MCF 10A (cell line): ENCODE data around the gene AASDHPPT. TPM values are rescaled to one million over a fixed set of nuclear protein-coding genes. Genes with fewer than 3 reads are reported as not detected.

Source experiments
- BruUV-seq: library from RNA; stranded (reverse); fragments of 400-500 nt; replicated peaks from 2 replicates; lab custom pipeline; 2021; lab: Mats Ljungman, UMichigan
- CTCF ChIA-PET: fragments of 300-600 bp; sonication (Branson Sonifier 250); formaldehyde crosslinking; extraction: SDS; loops from one replicate; lab custom pipeline; 2021; ENCODE audit warnings: antibody characterized with exemption, inconsistent platforms; lab: Yijun Ruan, JAX
- POLR2A ChIA-PET: fragments of 300-600, 350-650 bp; sonication (Branson Sonifier 250); formaldehyde crosslinking; extraction: SDS; loops from one replicate; lab custom pipeline; 2020; ENCODE audit warnings: antibody characterized with exemption, inconsistent platforms; lab: Yijun Ruan, JAX
- DNase-seq: peaks from one replicate; pipeline ENCODE4 v3.0.0-alpha.2; 2018; ENCODE audit not compliant: unreplicated experiment
- H3K27ac Mint-ChIP-seq: one replicate; pipeline ENCODE4 v1.8.0; 2022; ENCODE audit warnings: mild to moderate bottlenecking, low read depth, mixed read lengths; ENCODE audit not compliant: unreplicated experiment
- H3K27me3 Mint-ChIP-seq: one replicate; pipeline ENCODE4 v1.8.0; 2022; ENCODE audit warnings: mixed read lengths; ENCODE audit not compliant: insufficient read depth, unreplicated experiment
- H3K36me3 Mint-ChIP-seq: one replicate; pipeline ENCODE4 v1.8.0; 2022; ENCODE audit warnings: mild to moderate bottlenecking, moderate library complexity, mixed read lengths; ENCODE audit not compliant: insufficient read depth, unreplicated experiment
- H3K4me1 Mint-ChIP-seq: one replicate; pipeline ENCODE4 v1.8.0; 2022; ENCODE audit warnings: mixed read lengths; ENCODE audit not compliant: insufficient read depth, unreplicated experiment
- H3K4me3 Mint-ChIP-seq: one replicate; pipeline ENCODE4 v1.8.0; 2022; ENCODE audit warnings: mild to moderate bottlenecking, moderate library complexity, mixed read lengths; ENCODE audit not compliant: unreplicated experiment
- H3K9me3 Mint-ChIP-seq: one replicate; pipeline ENCODE4 v1.8.0; 2022; ENCODE audit warnings: mixed read lengths; ENCODE audit not compliant: unreplicated experiment
- intact Hi-C: fragments of 100-400 bp; cut with micrococcal nuclease; formaldehyde crosslinking; loops from 2 replicates; pipeline ENCODE4 v1.14.1; 2022
- total RNA-seq: library from RNA; stranded (reverse); gene quantifications from 2 replicates; pipeline ENCODE4 v1.2.3, GENCODE V29; 2022
- TF ChIP-seq, protein P1 (sequence below): fragments of 200-600 bp; IDR thresholded peaks from one replicate; pipeline ENCODE4 v1.8.0; 2022; ENCODE audit warnings: antibody characterized with exemption, mild to moderate bottlenecking; ENCODE audit not compliant: unreplicated experiment

The AASDHPPT gene
- total RNA-seq, 1 experiment from 2014 or later = 56.3 TPM

GRCh38 chr11:106082096-106082495 lies 4.6 kb downstream of the AASDHPPT start:
- intact Hi-C loops = loop anchor here (10.0 kb wide), 1 partner anchor 193 kb away; no protein-coding TSS in a partner anchor
- H3K4me1 Mint-ChIP-seq = peaks cover 28% of the 10 kb centered on the region
- POLR2A ChIA-PET = interaction anchor here (0.6 kb wide), 1 partner anchor 1767 kb away, joined by 3 read pairs; no protein-coding TSS in a partner anchor

GRCh38 chr11:106086135-106086534 lies 8.7 kb downstream of the AASDHPPT start:
- POLR2A ChIA-PET = interaction anchor here (1.1 to 1.5 kb wide), 2 partner anchors 9 to 47 kb away, joined by 4 to 5 read pairs; partner anchors contain the start of genes AASDHPPT and KBTBD3

More at GRCh38 chr11:106082096-106082495, 4.6 kb downstream of the AASDHPPT start:
- no peak overlapping the region for H3K4me3 Mint-ChIP-seq
- H3K36me3 Mint-ChIP-seq = peaks cover 61% of the 10 kb centered on the region
- TF ChIP-seq, protein P1, sequence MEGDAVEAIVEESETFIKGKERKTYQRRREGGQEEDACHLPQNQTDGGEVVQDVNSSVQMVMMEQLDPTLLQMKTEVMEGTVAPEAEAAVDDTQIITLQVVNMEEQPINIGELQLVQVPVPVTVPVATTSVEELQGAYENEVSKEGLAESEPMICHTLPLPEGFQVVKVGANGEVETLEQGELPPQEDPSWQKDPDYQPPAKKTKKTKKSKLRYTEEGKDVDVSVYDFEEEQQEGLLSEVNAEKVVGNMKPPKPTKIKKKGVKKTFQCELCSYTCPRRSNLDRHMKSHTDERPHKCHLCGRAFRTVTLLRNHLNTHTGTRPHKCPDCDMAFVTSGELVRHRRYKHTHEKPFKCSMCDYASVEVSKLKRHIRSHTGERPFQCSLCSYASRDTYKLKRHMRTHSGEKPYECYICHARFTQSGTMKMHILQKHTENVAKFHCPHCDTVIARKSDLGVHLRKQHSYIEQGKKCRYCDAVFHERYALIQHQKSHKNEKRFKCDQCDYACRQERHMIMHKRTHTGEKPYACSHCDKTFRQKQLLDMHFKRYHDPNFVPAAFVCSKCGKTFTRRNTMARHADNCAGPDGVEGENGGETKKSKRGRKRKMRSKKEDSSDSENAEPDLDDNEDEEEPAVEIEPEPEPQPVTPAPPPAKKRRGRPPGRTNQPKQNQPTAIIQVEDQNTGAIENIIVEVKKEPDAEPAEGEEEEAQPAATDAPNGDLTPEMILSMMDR = no peak
- BruUV-seq = no TSS peak
- H3K27ac Mint-ChIP-seq = no peak overlapping the region
- H3K9me3 Mint-ChIP-seq = no peaks in the 10 kb centered on the region
- no peak for DNase-seq
- no peaks in the 10 kb centered on the region for H3K27me3 Mint-ChIP-seq
- CTCF ChIA-PET = interaction anchor here (0.6 kb wide), 1 partner anchor 1296 kb away, joined by 3 read pairs; no protein-coding TSS in a partner anchor

DNA sequence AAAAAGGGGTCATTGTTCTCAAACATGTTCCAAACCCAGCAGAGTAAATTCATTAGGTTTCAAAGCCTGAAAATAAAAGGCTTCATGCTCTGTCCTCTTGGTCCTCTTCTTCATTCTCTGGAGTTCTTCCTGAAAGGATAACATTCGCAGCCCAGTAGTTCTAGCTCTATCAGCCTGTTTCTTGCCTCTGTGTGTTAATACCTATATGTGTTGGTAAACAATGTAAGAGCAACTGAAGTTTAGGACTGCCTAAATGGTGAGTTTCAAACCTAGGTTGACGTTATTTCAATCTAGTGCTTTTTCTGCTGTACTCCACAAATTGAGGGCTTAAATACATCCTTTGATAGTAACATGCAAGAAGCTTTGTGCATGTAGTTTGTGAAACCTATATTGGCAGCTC lies 9.4 kb downstream of the AASDHPPT start:
- Mint-ChIP-seq H3K4me1 (peaks cover 45% of the 10 kb centered on the region), H3K27ac (peak overlapping the region; percentile 31), H3K9me3 (no peaks in the 10 kb centered on the region), H3K36me3 (peaks cover 67% of the 10 kb centered on the region), H3K4me3 (no peak overlapping the region), H3K27me3 (no peaks in the 10 kb centered on the region)
- ChIA-PET POLR2A (interaction anchor here (0.6 to 1.5 kb wide), 6 partner anchors 8 to 1234 kb away, joined by 3 to 7 read pairs (median 4); partner anchors contain the start of genes AASDHPPT and KBTBD3), CTCF (interaction anchor here (0.7 to 2.8 kb wide), 12 partner anchors 9 to 951 kb away, joined by 3 to 11 read pairs (median 4); no protein-coding TSS in a partner anchor)
- TF ChIP-seq, protein P1 = no peak
- intact Hi-C loops = loop anchor here (5.0 to 10.0 kb wide), 4 partner anchors 70 to 950 kb away; partner anchors contain the start of gene GUCY1A2
- DNase-seq = no peak
- BruUV-seq = no TSS peak

More at GRCh38 chr11:106086135-106086534, 8.7 kb downstream of the AASDHPPT start:
- BruUV-seq = no TSS peak
- H3K4me3 Mint-ChIP-seq = no peak overlapping the region
- no peaks in the 10 kb centered on the region for H3K27me3 Mint-ChIP-seq
- H3K27ac Mint-ChIP-seq = peak overlapping the region; percentile 31
- no peaks in the 10 kb centered on the region for H3K9me3 Mint-ChIP-seq
- H3K4me1 Mint-ChIP-seq = peaks cover 40% of the 10 kb centered on the region
- no peak for DNase-seq
- CTCF ChIA-PET = interaction anchor here (1.2 to 2.8 kb wide), 3 partner anchors 14 to 952 kb away, joined by 3 to 11 read pairs (median 6); no protein-coding TSS in a partner anchor
- H3K36me3 Mint-ChIP-seq = peaks cover 65% of the 10 kb centered on the region
- intact Hi-C loops = loop anchor here (5.0 to 10.0 kb wide), 4 partner anchors 71 to 951 kb away; partner anchors contain the start of gene GUCY1A2
- TF ChIP-seq, protein P1 = no peak

- CTCF ChIA-PET = interaction anchor here (0.6 to 2.8 kb wide), 15 partner anchors 8 to 1161 kb away, joined by 3 to 11 read pairs (median 4); no protein-coding TSS in a partner anchor
- Mint-ChIP-seq H3K4me3 (peak overlapping the region; percentile 32), H3K36me3 (peaks cover 67% of the 10 kb centered on the region), H3K4me1 (peaks cover 48% of the 10 kb centered on the region), H3K9me3 (no peaks in the 10 kb centered on the region), H3K27ac (no peak overlapping the region), H3K27me3 (no peaks in the 10 kb centered on the region)
- POLR2A ChIA-PET = interaction anchor here (0.7 to 1.5 kb wide), 6 partner anchors 9 to 68 kb away, joined by 3 to 7 read pairs (median 4); partner anchors contain the start of genes AASDHPPT and KBTBD3
- TF ChIP-seq, protein P1 = peak; percentile 80
- BruUV-seq = no TSS peak
- DNase-seq = peak; percentile 72
- intact Hi-C loops = loop anchor here (1.0 to 10.0 kb wide), 5 partner anchors 45 to 949 kb away; partner anchors contain the start of gene GUCY1A2
Observed at GRCh38 chr11:106087815-106088435, 10.5 kb downstream of the AASDHPPT start.
